SU-DHL-6 (cell line): ENCODE data around the gene NPC1.

Experiments
- CTCF ChIP-seq: fragments of 200-600 bp; sonication (generic); IDR thresholded peaks from one replicate; pipeline ENCODE4 v1.5.1; 2017; ENCODE audit warnings: antibody characterized with exemption, mild to moderate bottlenecking, low read length, moderate library complexity; ENCODE audit not compliant: insufficient read depth, poor library complexity, severe bottlenecking
- EZH2phosphoT487 ChIP-seq: fragments of 200-600 bp; sonication (generic), shearing (Covaris generic); conservative IDR thresholded peaks from 2 replicates; pipeline ENCODE4 v1.6.1; 2018; ENCODE audit warnings: mild to moderate bottlenecking, antibody characterized with exemption, low read length, moderate library complexity, mixed read lengths

GRCh38 chr18:23567671-23568070, 18.6 kb downstream of the NPC1 start:
- TF ChIP-seq CTCF = no peak
- no peak for TF ChIP-seq EZH2phosphoT487
